Pancreas (tissue), 10 donors: Measurements from ENCODE around the gene MRPL58. TPM values are rescaled to one million over a fixed set of nuclear protein-coding genes. Genes with fewer than 3 reads are reported as not detected.

Source experiments
- ATAC-seq, 4 donors: fragments of 200-7000 bp; cut with Tn5 transposase; one replicate each; pipeline versions ENCODE4 v1.8.0 to v1.9.1; 2020; ENCODE audit warnings: mild to moderate bottlenecking in 4 of 4, moderate library complexity in 4 of 4
- DNase-seq, 6 donors: peaks; one replicate each; pipeline ENCODE4 v3.0.0-alpha.2; 2020
- FAIRE-seq: peaks from 2 replicates; lab custom pipeline; 2012; peaks lifted over from hg19 to GRCh38; lab: Jason Lieb, UNC
- H3K27ac ChIP-seq, 4 donors: fragments of 200-600 bp; sonication (generic); 1 replicate in 3 of 4; 2 replicates in 1 of 4; pipeline versions ENCODE4 v1.5.0 to v1.8.0; 2020
- H3K27me3 ChIP-seq, 4 donors: fragments of 200-600 bp; one replicate each; pipeline ENCODE4 v1.8.0; 2021
- H3K36me3 ChIP-seq, 3 donors: fragments of 200-600 bp; sonication (generic) in 1 of 3; one replicate each; pipeline versions ENCODE4 v1.5.0 to v1.8.0; 2020 to 2021
- H3K4me1 ChIP-seq, 3 donors: fragments of 200-600 bp; one replicate each; pipeline ENCODE4 v1.8.0; 2021
- H3K4me3 ChIP-seq, 4 donors: fragments of 200-600 bp; sonication (generic) in 2 of 4; one replicate each; pipeline versions ENCODE4 v1.5.0 to v1.8.0; 2020 to 2021
- H3K9me3 ChIP-seq, 4 donors: fragments of 200-600 bp; one replicate each; pipeline ENCODE4 v1.8.0; 2021
- WGBS, 2 donors: extraction: QIAGEN DNeasy Blood & Tissue Kit; methylation state at CpG; one replicate each; pipeline ENCODE4 v1.1.7; 2013; 5-methylcytosine and 5-hydroxymethylcytosine counted together
- intact Hi-C, 3 donors: fragments of 100-400 bp; cut with DNase I; formaldehyde crosslinking; loops; one replicate each; pipeline versions ENCODE4 v1.11.1 to v1.14.2; 2022
- polyA plus RNA-seq, 2 donors: library from polyadenylated mRNA; stranded (reverse); fragments of 200-250 nt; gene quantifications; one replicate each; pipeline ENCODE4 v1.2.3, GENCODE V29; 2013
- total RNA-seq, 6 donors: library from RNA; stranded (reverse); fragmentation: NEBNext Ultra II Directional in 4 of 6; extraction: Animal tissue kit (Norgen Biotek cat#: 25700) in 4 of 6; gene quantifications; one replicate each; pipeline versions ENCODE4 v1.2.1 to v1.2.4, GENCODE V29; 2021 to 2023
- TF ChIP-seq, protein P1 (sequence below), 4 donors: fragments of 200-600 bp; sonication (generic) in 3 of 4; IDR thresholded peaks; one replicate each; pipeline versions ENCODE4 v1.5.0 to v1.8.0; 2021; ENCODE audit warnings: antibody characterized with exemption in 4 of 4
- donor health status: healthy with polysubstance abuse.
- donor health status: DM: no; HTN: no; CAD: no; lungs with moderate emphysema.
- donor health status: DM: no; HTN: no; CAD: no.
- donor health status: control.
- donor health status: control.
- donor health status: Bipolar disorder and iron deficiency.
- donor health status: DM: yes; HTN: yes; CAD: no.
- donor health status: DM: no; HTN: no; CAD: no.
- donor health status: DM: no; HTN: no; CAD: no.
- donor health status: DM: yes; HTN: yes; CAD: no.

MRPL58 gene
- total RNA-seq (10 to 100 TPM; 11.7 to 22.2 (median 14.1) TPM), polyA plus RNA-seq (10 to 100 TPM; 20.9 to 23.6 TPM)

DNA sequence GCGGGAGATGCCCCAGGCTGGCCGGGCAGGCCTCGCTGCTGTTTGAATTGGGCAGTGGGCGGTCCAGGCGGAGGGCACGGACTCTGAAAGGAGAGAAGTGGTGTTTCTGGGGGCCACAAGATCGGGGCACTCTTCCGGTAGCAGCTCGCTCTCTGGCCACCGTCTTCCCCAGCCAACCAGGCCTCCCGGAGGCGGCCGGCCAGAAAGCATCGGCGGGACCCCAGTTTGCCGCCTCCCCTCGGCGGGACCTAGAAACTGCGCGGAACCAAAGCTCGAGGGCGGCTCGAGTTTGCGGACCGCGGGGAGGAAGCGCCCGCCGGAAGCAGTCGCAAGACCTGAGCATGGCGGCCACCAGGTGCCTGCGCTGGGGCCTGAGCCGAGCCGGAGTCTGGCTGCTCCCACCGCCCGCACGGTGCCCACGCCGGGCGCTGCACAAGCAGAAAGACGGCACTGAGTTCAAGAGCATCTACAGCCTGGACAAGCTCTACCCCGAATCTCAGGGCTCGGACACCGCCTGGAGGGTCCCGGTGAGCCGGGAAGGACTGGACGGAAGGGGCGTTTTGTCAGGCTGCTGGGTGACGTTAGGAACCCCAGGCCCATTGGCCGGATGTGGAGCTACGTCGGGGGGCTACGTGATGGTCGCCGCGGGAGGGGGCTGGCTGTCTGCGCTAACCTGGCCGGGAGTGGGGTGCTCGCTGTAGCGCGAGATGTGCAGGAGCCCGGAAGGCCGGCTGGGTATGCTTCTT, at the start of gene MRPL58:
MRPL58 (plus strand) TSS at position 325 of the 746 bp plus-strand sequence; CDS start at position 342, 17 bp downstream.
- Histone ChIP-seq H3K27ac (peak within 1 kb of the TSS; percentile 62 to 84 (median 72)), H3K36me3 (no peaks in the 10 kb centered on the region), H3K9me3 (no peaks in the 10 kb centered on the region), H3K27me3 (no peaks in the 10 kb centered on the region), H3K4me1 (peaks cover 11 to 15% (median 12%) of the 10 kb centered on the region in 3 donors), H3K4me3 (peak within 1 kb of the TSS; percentile 71 to 91 (median 84))
- ATAC-seq = peak; percentile 93 to 97 (median 96)
- DNase-seq = peak; percentile 74 to 93 (median 82)
- FAIRE-seq = no peak
- WGBS, 2 donors = 0 to 1% methylated on average over 50 to 63 of the region's 63 CpGs
- TF ChIP-seq, protein P1, sequence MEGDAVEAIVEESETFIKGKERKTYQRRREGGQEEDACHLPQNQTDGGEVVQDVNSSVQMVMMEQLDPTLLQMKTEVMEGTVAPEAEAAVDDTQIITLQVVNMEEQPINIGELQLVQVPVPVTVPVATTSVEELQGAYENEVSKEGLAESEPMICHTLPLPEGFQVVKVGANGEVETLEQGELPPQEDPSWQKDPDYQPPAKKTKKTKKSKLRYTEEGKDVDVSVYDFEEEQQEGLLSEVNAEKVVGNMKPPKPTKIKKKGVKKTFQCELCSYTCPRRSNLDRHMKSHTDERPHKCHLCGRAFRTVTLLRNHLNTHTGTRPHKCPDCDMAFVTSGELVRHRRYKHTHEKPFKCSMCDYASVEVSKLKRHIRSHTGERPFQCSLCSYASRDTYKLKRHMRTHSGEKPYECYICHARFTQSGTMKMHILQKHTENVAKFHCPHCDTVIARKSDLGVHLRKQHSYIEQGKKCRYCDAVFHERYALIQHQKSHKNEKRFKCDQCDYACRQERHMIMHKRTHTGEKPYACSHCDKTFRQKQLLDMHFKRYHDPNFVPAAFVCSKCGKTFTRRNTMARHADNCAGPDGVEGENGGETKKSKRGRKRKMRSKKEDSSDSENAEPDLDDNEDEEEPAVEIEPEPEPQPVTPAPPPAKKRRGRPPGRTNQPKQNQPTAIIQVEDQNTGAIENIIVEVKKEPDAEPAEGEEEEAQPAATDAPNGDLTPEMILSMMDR (IDR thresholded peaks at IDR 0.05) = peak in 3 of 4 donors; percentile 28 to 47 (median 43)
- intact Hi-C loops = loop anchor here in 1 of 3 donors (10.0 kb wide), 1 partner anchor 48 kb away; no protein-coding TSS in a partner anchor

DNA sequence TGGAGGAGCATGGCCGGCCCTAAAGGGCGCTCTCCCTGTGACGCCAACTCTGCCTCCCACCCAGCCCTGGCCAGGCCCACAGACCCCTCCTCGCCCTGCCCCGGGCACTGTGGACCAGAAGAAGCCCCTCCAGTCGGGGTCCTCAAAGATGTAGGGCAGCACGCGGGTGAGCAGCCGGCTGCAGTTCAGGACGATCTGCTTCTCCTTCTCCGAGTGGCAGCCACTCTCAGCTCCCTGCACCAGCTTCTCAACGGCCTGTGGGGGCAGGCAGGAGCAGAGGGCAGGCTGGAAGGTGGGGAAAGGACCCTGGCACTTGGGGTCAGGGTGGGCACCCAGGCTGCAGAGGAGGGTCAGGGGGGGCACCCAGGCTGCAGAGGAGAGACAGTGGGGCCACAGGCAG, 48.8 kb upstream of the MRPL58 start:
- intact Hi-C loops = loop anchor here in 1 of 3 donors (10.0 kb wide), 1 partner anchor 51 kb away; the partner anchor contains the start of gene MRPL58
- WGBS, 2 donors = 75 to 84% methylated on average over 12 of the region's 12 CpGs
- H3K27ac ChIP-seq = no peak overlapping the region
- TF ChIP-seq, protein P1 (IDR thresholded peaks at IDR 0.05) = no peak
- H3K27me3 ChIP-seq = no peaks in the 10 kb centered on the region
- ATAC-seq (no peak), DNase-seq (peak in 1 of 6 donors; percentile 75), FAIRE-seq (no peak)
- H3K36me3 ChIP-seq = peaks cover 2 to 33% (median 13%) of the 10 kb centered on the region in 3 donors
- H3K4me3 ChIP-seq = no peak overlapping the region
- H3K4me1 ChIP-seq = peaks cover 1 to 12% (median 6%) of the 10 kb centered on the region in 3 donors
- no peaks in the 10 kb centered on the region for H3K9me3 ChIP-seq

DNA sequence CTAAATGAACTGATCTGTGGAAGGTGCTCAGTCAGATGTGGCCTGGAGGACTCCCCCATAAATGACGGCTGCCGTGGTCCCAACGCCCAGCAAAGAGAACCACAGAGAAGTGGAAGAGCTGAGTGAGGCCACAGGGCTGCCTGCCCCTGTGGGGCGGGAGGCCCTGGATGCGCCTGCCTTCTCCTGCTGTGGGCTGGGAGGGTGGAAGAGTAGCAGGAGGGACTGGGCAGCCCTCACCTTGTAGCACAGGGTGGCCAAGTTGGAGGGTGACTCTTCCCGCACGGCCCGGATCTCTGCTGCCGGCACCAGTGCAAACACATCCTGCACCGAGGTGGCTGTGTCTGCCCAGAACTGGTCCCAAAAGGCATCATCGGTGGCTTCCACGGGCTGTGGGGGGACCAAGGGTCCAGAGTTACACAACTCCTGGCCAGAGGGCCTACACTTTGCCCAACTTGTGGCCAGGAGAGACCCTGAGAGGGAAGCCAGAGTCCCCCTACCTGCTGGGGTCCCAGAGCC, 48.2 kb upstream of the MRPL58 start:
- Histone ChIP-seq H3K4me3 (no peak overlapping the region), H3K27me3 (no peaks in the 10 kb centered on the region), H3K9me3 (no peaks in the 10 kb centered on the region), H3K36me3 (peaks cover 2 to 33% (median 13%) of the 10 kb centered on the region in 3 donors), H3K27ac (no peak overlapping the region), H3K4me1 (peaks cover 8 to 18% (median 12%) of the 10 kb centered on the region in 3 donors)
- no peak for FAIRE-seq
- WGBS, 2 donors = 72 to 78% methylated on average over 12 of the region's 12 CpGs
- peak in 1 of 6 donors; percentile 66 for DNase-seq
- TF ChIP-seq, protein P1 (IDR thresholded peaks at IDR 0.05) = no peak
- intact Hi-C loops = loop anchor here in 1 of 3 donors (10.0 kb wide), 1 partner anchor 50 kb away; the partner anchor contains the start of gene MRPL58
- ATAC-seq = no peak

DNA sequence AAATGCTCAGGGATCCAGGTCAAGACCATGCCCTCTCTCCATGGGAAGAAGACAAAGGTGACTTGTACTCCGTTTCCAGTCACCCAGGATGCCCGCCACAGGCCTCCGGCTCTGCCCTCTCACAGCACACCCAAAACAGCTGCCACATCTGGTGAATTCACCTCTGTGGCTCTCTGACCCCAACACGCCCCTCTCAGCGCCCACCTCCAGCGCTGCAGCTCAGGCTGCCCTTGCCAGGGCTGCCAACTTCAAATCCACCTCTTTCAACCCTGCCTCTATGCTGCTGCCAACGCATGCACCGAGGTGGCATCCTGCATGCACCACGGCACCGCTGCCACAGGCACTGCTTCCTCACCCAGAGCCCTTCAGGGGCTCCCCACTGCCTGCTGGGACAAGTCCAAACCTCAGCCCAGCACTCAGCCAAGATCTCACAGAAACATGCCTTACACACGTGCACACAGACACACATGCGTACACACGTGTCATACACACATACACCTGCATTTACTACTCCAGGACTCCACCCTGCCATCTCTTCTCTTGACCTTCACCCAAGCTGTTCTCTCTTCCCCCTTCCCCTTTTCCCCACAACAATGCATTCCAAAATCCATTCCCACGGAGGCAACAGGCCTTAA, 47.4 kb upstream of the MRPL58 start:
- TF ChIP-seq, protein P1 (IDR thresholded peaks at IDR 0.05) = no peak
- no peak for ATAC-seq
- FAIRE-seq = no peak
- DNase-seq = peak in 1 of 6 donors; percentile 58
- Histone ChIP-seq H3K4me3 (no peak overlapping the region), H3K36me3 (peaks cover 0 to 28% (median 13%) of the 10 kb centered on the region in 3 donors), H3K27me3 (no peaks in the 10 kb centered on the region), H3K27ac (no peak overlapping the region), H3K4me1 (peaks cover 11 to 26% (median 18%) of the 10 kb centered on the region in 3 donors), H3K9me3 (no peaks in the 10 kb centered on the region)
- 63 to 65% methylated on average over 14 of the region's 14 CpGs for WGBS, 2 donors
- intact Hi-C loops = loop anchor here in 1 of 3 donors (10.0 kb wide), 1 partner anchor 50 kb away; the partner anchor contains the start of gene MRPL58
